Osteoblast (primary cell): ENCODE results near the gene DPP4. TPM values are rescaled to one million over a fixed set of nuclear protein-coding genes. Genes with fewer than 3 reads are reported as not detected.

Experiments used
- DNase-seq: peaks from one replicate; pipeline ENCODE4 v3.0.0; 2011; ENCODE audit warnings: low spot score, mixed read lengths; ENCODE audit not compliant: insufficient read length; ENCODE audit errors: missing footprints
- H2AFZ ChIP-seq: 2 replicates; pipeline ENCODE4 v1.6.0; 2011; ENCODE audit warnings: mild to moderate bottlenecking, low read length
- H3K27ac ChIP-seq: 2 replicates; pipeline ENCODE4 v1.5.1; 2011; ENCODE audit warnings: mild to moderate bottlenecking, low read depth, low read length, moderate library complexity
- H3K27me3 ChIP-seq: 2 replicates; pipeline ENCODE4 v1.6.0; 2012; ENCODE audit warnings: mild to moderate bottlenecking, control low read depth, inconsistent platforms, low read length, moderate library complexity; ENCODE audit not compliant: insufficient read depth
- H3K36me3 ChIP-seq: 2 replicates; pipeline ENCODE4 v1.5.1; 2011; ENCODE audit warnings: mild to moderate bottlenecking, low read length, control low read depth, moderate library complexity; ENCODE audit not compliant: insufficient read depth
- H3K4me1 ChIP-seq: 2 replicates; pipeline ENCODE4 v1.5.1; 2011; ENCODE audit warnings: mild to moderate bottlenecking, low read length, control low read depth, moderate library complexity; ENCODE audit not compliant: insufficient read depth
- H3K4me2 ChIP-seq: 2 replicates; pipeline ENCODE4 v1.6.0; 2011; ENCODE audit warnings: mild to moderate bottlenecking, low read length; ENCODE audit not compliant: insufficient read depth
- H3K4me3 ChIP-seq: fragments of 200-600 bp; sonication (generic); 3 replicates; pipeline ENCODE4 v1.5.1; 2012; ENCODE audit warnings: mild to moderate bottlenecking, low read length, inconsistent platforms; ENCODE audit not compliant: insufficient read depth
- H3K79me2 ChIP-seq: 2 replicates; pipeline ENCODE4 v1.6.0; 2012; ENCODE audit warnings: mild to moderate bottlenecking, low read length, control low read depth, inconsistent platforms; ENCODE audit not compliant: insufficient read depth
- H3K9me3 ChIP-seq: 2 replicates; pipeline ENCODE4 v1.5.1; 2011; ENCODE audit warnings: low read depth, low read length, control low read depth
- H4K20me1 ChIP-seq: 2 replicates; pipeline ENCODE4 v1.6.0; 2012; ENCODE audit warnings: mild to moderate bottlenecking, low read length, control low read depth; ENCODE audit not compliant: insufficient read depth
- CTCF ChIP-seq: IDR thresholded peaks from 2 replicates; pipeline ENCODE4 v1.5.1; 2011; ENCODE audit warnings: mild to moderate bottlenecking, low read depth, low read length, moderate library complexity; ENCODE audit errors: extremely low read depth
- total RNA-seq: library from RNA; depleted of rRNA; stranded (reverse); fragments of >200 nt; gene quantifications from 2 replicates; pipeline ENCODE4 v1.2.3, GENCODE V29; 2012

The DPP4 gene
- total RNA-seq, 1 donor, result 192 TPM

DNA sequence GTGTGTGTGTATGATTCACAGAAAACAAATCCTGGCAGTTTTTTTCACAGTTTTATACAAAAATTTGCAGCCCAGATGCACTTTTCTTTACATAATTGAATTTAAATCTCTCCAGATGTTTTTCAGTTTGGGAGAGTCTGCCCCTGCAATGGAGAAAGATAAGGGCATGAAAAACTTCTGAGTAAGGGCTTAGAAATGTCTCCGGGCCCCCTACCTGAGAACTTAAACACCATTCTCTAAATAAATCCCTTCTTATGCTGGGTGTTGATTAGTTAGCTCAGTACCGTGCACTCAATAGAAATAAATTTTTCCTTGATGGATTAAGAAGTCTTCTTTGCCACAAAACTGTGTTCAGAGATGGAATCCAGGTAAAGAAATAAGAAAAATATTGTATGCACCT is 64.5 kb downstream of the DPP4 start:
- no peak for TF ChIP-seq CTCF
- Histone ChIP-seq H3K27me3 (no peaks in the 10 kb centered on the region), H3K9me3 (no peaks in the 10 kb centered on the region), H3K4me3 (no peak overlapping the region), H3K4me1 (peaks cover 6% of the 10 kb centered on the region), H3K27ac (no peak overlapping the region), H3K4me2 (no peak overlapping the region), H3K79me2 (no peaks in the 10 kb centered on the region), H4K20me1 (no peaks in the 10 kb centered on the region), H2AFZ (no peak overlapping the region), H3K36me3 (no peaks in the 10 kb centered on the region)
- DNase-seq, result no peak

DNA sequence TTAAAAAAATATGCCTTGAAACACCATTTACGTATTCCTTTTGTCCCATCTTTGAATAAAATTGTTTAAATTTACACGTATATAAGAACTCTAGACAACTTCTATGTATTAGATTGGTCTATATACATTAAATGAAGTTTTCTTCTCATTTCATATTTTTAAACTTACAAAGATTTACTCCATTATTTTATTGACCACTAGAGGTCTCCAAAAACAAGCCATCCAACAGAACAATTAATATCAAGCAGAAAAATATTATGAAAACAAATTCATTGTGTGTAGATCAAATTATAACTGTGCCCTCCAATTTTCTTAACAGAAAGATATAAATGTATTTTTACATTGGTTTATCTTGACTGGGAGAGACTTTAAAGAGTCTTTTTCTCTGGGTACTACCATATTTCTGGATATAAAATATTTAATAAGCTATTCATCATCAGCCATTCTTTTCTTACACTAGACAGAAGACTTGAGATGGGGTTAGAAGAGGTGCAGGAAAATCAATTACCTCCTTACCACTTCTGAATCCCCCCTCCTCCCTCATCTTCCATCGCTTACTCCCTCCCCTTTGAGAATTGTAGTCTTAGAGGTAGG is 66.5 kb downstream of the DPP4 start:
- peak; percentile 75 for TF ChIP-seq CTCF
- H3K4me1 ChIP-seq, result peaks cover 6% of the 10 kb centered on the region
- no peak overlapping the region for H2AFZ ChIP-seq
- DNase-seq, result no peak
- H3K36me3 ChIP-seq, result no peaks in the 10 kb centered on the region
- no peaks in the 10 kb centered on the region for H3K9me3 ChIP-seq
- no peak overlapping the region for H3K4me2 ChIP-seq
- no peaks in the 10 kb centered on the region for H3K79me2 ChIP-seq
- H3K27ac ChIP-seq, result no peak overlapping the region
- H3K4me3 ChIP-seq, result no peak overlapping the region
- H3K27me3 ChIP-seq, result no peaks in the 10 kb centered on the region
- H4K20me1 ChIP-seq, result no peaks in the 10 kb centered on the region

DNA sequence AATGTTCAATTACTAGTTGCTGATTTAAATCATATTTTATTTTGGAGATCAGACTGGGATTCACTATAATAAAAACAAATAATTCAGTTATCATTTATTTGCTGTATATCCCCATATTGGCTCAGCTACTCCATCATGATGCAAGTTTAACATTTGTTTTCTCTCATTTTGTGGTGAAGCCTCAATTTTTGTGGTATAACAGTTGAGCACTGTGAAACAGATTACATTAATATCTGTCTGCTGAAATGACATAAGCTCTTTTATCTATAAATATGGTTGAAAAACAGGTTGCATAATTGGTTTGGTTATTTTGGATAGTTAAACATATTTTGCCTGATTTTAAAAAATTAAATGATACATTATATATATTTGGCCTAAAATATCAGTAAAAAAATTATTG is 67.7 kb downstream of the DPP4 start:
- Histone ChIP-seq H2AFZ (no peak overlapping the region), H4K20me1 (no peaks in the 10 kb centered on the region), H3K9me3 (no peaks in the 10 kb centered on the region), H3K4me1 (peaks cover 6% of the 10 kb centered on the region), H3K36me3 (no peaks in the 10 kb centered on the region), H3K4me3 (no peak overlapping the region), H3K4me2 (no peak overlapping the region), H3K27ac (no peak overlapping the region), H3K27me3 (no peaks in the 10 kb centered on the region), H3K79me2 (no peaks in the 10 kb centered on the region)
- DNase-seq, result no peak
- no peak for TF ChIP-seq CTCF

- DNase-seq, result no peak
- TF ChIP-seq CTCF, result no peak
- Histone ChIP-seq H4K20me1 (no peaks in the 10 kb centered on the region), H3K9me3 (no peaks in the 10 kb centered on the region), H3K27me3 (no peaks in the 10 kb centered on the region), H3K4me1 (peaks cover 6% of the 10 kb centered on the region), H3K36me3 (no peaks in the 10 kb centered on the region), H3K27ac (no peak overlapping the region), H3K4me3 (no peak overlapping the region), H3K4me2 (no peak overlapping the region), H3K79me2 (no peaks in the 10 kb centered on the region), H2AFZ (no peak overlapping the region)
Observed at GRCh38 chr2:162004031-162004430, 70.0 kb downstream of the DPP4 start.
